OCI-LY3 (cell line): Measurements from ENCODE around the gene MCEMP1.

Experiments used
- H2AFZ ChIP-seq: fragments of 200-600, 300-600 bp; shearing (Covaris generic); 2 replicates; pipeline ENCODE4 v1.6.0; 2014; ENCODE audit warnings: antibody characterized with exemption, low read depth, low read length
- H3K27ac ChIP-seq: fragments of 200-600, 300-600 bp; sonication (generic); 2 replicates; pipeline ENCODE4 v1.5.1; 2014; ENCODE audit warnings: mild to moderate bottlenecking, low read length, moderate library complexity, mixed read lengths
- H3K27me3 ChIP-seq: fragments of 200-600, 300-600 bp; sonication (generic); 2 replicates; pipeline ENCODE4 v1.6.1; 2014; ENCODE audit warnings: low read depth, low read length, mixed read lengths
- H3K36me3 ChIP-seq: fragments of 200-600, 300-600 bp; sonication (generic); replicated peaks from 2 replicates; pipeline ENCODE3; 2014; ENCODE audit warnings: low read depth, low read length, mixed read lengths
- H3K4me1 ChIP-seq: fragments of 300-600, 200-600 bp; sonication (generic); 2 replicates; pipeline ENCODE4 v1.6.1; 2014; ENCODE audit warnings: low read length, mixed read lengths
- H3K4me2 ChIP-seq: fragments of 200-600, 300-600 bp; sonication (generic); 2 replicates; pipeline ENCODE4 v1.6.1; 2014; ENCODE audit warnings: low read length, mixed read lengths
- H3K4me3 ChIP-seq: fragments of 300-600, 200-600 bp; sonication (generic); 2 replicates; pipeline ENCODE4 v1.5.1; 2014; ENCODE audit warnings: antibody characterized with exemption, mild to moderate bottlenecking, low read length, moderate library complexity
- H3K79me2 ChIP-seq: fragments of 300-600, 200-600 bp; shearing (Covaris generic); 2 replicates; pipeline ENCODE4 v1.6.1; 2014; ENCODE audit warnings: mild to moderate bottlenecking, low read length, mixed read lengths
- H3K9ac ChIP-seq: fragments of 300-600, 200-600 bp; shearing (Covaris generic); 2 replicates; pipeline ENCODE4 v1.6.0; 2014; ENCODE audit warnings: mild to moderate bottlenecking, low read length, moderate library complexity
- H3K9me3 ChIP-seq: fragments of 200-600, 300-600 bp; shearing (Covaris generic); 2 replicates; pipeline ENCODE4 v1.6.1; 2014; ENCODE audit warnings: low read length, mixed read lengths; ENCODE audit not compliant: insufficient read depth
- H4K20me1 ChIP-seq: fragments of 200-600, 300-600 bp; sonication (generic); 2 replicates; pipeline ENCODE4 v1.6.1; 2016; ENCODE audit warnings: low read length, mixed read lengths; ENCODE audit not compliant: insufficient read depth
- EZH2phosphoT487 ChIP-seq: fragments of 200-600 bp; shearing (Covaris generic); IDR thresholded peaks from 2 replicates; pipeline ENCODE4 v1.6.1; 2018; ENCODE audit warnings: antibody characterized with exemption, mixed run types, low read depth
- TF ChIP-seq, protein P1 (sequence below): fragments of 200-600, 300-600 bp; sonication (generic); IDR thresholded peaks from 2 replicates; pipeline ENCODE4 v1.5.1; 2014; ENCODE audit warnings: antibody characterized with exemption, low read length, low read depth

Gene MCEMP1

DNA sequence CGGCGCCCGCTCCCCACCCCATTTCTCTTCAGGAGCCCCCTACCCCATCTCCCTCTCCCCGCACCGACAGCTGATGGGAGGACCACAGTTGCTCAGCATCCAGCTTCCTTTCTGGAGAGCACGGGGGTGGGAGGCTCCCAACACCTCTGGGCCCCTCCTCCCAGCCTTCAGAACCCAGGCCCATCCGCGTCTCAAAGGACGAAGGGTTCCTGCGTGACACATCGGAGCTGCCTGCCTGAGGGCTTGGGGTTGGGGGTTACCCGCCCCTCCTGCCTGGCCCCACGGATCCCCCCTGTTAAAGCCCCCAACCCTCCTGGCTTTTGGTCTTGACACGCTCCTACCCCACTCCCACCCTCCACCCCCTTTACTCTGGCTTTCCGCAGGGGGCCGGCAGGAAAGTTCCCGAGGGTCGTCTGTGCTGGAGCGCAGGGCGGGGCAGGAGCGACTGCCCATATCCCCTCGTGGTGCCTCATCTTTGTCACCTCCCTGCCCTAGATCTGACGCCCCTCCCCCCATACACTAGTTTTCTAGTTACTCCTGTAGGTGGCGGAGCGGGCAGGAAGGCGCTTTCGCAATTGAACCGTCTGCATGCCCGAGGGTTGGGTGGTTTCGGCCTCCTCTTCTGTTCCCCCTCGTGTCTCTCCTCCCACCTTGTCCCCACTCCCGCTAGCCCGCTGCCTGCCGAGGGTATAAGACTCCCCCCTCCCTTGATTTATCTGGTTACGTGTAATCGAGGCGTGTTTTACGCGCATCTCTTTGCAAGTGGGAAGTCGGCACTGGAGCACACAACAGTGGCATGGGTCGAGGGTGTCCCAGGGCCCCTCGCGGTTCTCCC lies 4.7 kb downstream of the MCEMP1 start:
- peak overlapping the region; percentile 81 for H3K4me2 ChIP-seq
- H3K79me2 ChIP-seq: peaks cover 15% of the 10 kb centered on the region
- peak overlapping the region; percentile 90 for H3K4me3 ChIP-seq
- no peaks in the 10 kb centered on the region for H3K9me3 ChIP-seq
- no peak for TF ChIP-seq EZH2phosphoT487
- TF ChIP-seq, protein P1, sequence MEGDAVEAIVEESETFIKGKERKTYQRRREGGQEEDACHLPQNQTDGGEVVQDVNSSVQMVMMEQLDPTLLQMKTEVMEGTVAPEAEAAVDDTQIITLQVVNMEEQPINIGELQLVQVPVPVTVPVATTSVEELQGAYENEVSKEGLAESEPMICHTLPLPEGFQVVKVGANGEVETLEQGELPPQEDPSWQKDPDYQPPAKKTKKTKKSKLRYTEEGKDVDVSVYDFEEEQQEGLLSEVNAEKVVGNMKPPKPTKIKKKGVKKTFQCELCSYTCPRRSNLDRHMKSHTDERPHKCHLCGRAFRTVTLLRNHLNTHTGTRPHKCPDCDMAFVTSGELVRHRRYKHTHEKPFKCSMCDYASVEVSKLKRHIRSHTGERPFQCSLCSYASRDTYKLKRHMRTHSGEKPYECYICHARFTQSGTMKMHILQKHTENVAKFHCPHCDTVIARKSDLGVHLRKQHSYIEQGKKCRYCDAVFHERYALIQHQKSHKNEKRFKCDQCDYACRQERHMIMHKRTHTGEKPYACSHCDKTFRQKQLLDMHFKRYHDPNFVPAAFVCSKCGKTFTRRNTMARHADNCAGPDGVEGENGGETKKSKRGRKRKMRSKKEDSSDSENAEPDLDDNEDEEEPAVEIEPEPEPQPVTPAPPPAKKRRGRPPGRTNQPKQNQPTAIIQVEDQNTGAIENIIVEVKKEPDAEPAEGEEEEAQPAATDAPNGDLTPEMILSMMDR: peak; percentile 40
- H3K36me3 ChIP-seq: peaks cover 13% of the 10 kb centered on the region
- peaks cover 25% of the 10 kb centered on the region for H3K4me1 ChIP-seq
- peak overlapping the region; percentile 93 for H3K9ac ChIP-seq
- no peak overlapping the region for H2AFZ ChIP-seq
- H3K27ac ChIP-seq: no peak overlapping the region
- H3K27me3 ChIP-seq: peaks cover 20% of the 10 kb centered on the region
- H4K20me1 ChIP-seq: no peaks in the 10 kb centered on the region

DNA sequence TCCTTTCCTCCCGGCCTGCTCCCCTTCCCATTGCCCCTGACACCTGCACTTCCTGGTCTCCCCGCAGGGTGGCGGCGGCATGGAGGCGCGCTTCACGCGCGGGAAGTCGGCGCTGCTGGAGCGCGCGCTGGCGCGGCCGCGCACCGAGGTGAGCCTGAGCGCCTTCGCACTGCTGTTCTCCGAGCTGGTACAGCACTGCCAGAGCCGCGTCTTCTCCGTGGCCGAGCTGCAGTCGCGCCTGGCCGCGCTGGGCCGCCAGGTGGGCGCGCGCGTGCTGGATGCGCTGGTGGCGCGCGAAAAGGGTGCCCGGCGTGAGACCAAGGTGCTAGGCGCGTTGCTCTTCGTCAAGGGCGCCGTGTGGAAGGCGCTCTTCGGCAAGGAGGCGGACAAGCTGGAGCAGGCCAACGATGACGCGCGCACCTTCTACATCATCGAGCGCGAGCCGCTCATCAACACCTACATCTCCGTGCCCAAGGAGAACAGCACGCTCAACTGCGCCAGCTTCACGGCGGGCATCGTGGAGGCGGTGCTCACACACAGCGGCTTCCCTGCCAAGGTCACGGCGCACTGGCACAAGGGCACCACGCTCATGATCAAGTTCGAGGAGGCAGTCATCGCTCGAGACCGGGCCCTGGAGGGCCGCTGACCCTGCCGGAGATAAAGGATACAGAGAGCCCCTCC lies 5.4 kb downstream of the MCEMP1 start:
- H3K9ac ChIP-seq: no peak overlapping the region
- peaks cover 12% of the 10 kb centered on the region for H3K27me3 ChIP-seq
- TF ChIP-seq, protein P1: no peak
- TF ChIP-seq EZH2phosphoT487: no peak
- H3K79me2 ChIP-seq: peaks cover 15% of the 10 kb centered on the region
- H3K4me2 ChIP-seq: peak overlapping the region; percentile 81
- H3K27ac ChIP-seq: no peak overlapping the region
- H4K20me1 ChIP-seq: no peaks in the 10 kb centered on the region
- H2AFZ ChIP-seq: no peak overlapping the region
- peaks cover 13% of the 10 kb centered on the region for H3K36me3 ChIP-seq
- no peaks in the 10 kb centered on the region for H3K9me3 ChIP-seq
- no peak overlapping the region for H3K4me3 ChIP-seq
- H3K4me1 ChIP-seq: peaks cover 25% of the 10 kb centered on the region

- Histone ChIP-seq H3K4me3 (no peak overlapping the region), H3K27ac (no peak overlapping the region), H3K79me2 (peaks cover 14% of the 10 kb centered on the region), H4K20me1 (no peaks in the 10 kb centered on the region), H3K4me1 (peaks cover 8% of the 10 kb centered on the region), H2AFZ (no peak overlapping the region), H3K36me3 (peaks cover 13% of the 10 kb centered on the region), H3K9me3 (no peaks in the 10 kb centered on the region), H3K9ac (no peak overlapping the region), H3K4me2 (no peak overlapping the region), H3K27me3 (no peaks in the 10 kb centered on the region)
- TF ChIP-seq, protein P1: no peak
- no peak for TF ChIP-seq EZH2phosphoT487
Observed at GRCh38 chr19:7685546-7686445, 8.9 kb downstream of the MCEMP1 start.
